ENCODE results near the gene EDIL3. TPM values are rescaled to one million over a fixed set of nuclear protein-coding genes. Genes with fewer than 3 reads are reported as not detected.

Gene EDIL3
- total and polyA plus RNA-seq, 9 of the 15 experiments (the other 6 are each of a cell fraction or from before 2014, with no cell fraction given), result 0.09 TPM; not detected in 8

DNA sequence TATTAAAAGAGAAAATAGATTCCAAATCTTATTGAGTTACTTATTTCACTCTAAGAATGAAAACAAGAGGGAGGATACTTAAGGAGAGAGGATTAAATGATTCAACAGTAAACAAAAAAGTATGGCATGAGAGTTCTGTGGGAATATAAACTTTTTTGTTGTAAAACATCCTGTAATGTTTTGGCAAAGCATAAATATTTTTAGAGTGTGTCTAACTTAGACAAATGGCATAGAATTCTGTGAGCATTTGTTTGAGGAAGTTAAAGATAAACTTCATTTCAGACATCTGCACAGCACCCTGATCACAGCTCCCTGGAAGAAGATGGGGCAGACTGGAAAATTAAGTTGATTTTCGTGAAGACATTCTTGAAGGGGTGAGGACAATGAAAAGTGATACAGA lies 417.3 kb downstream of the EDIL3 start:
- Histone ChIP-seq H3K79me2 (ENCODE audit: control insufficient read depth, insufficient read depth, low read length) (no peaks in the 10 kb centered on the region), H3K27ac (ENCODE audit: extremely low read depth, low read depth, low read length) (no peak overlapping the region), H3K9ac (ENCODE audit: insufficient read depth in 1 of 2, low read depth in 2 of 2, low read length in 2 of 2) (no peak overlapping the region), H3K36me3 (ENCODE audit: control insufficient read depth, insufficient read depth, low read length) (no peaks in the 10 kb centered on the region), H3K27me3 (ENCODE audit: control insufficient read depth in 2 of 2, insufficient read depth in 2 of 2, low read length in 2 of 2) (no peaks in the 10 kb centered on the region), H4K20me1 (replicated peaks; ENCODE audit: control insufficient read depth, insufficient read depth, low read length) (no peaks in the 10 kb centered on the region), H3K4me1 (replicated peaks in 1 of 2; ENCODE audit: control insufficient read depth in 2 of 2, insufficient read depth in 2 of 2, low read length in 2 of 2) (no peaks in the 10 kb centered on the region), H3K4me3 (no peak overlapping the region), H3K4me2 (ENCODE audit: insufficient read depth, low read length) (no peak overlapping the region), H2AFZ (ENCODE audit: low read depth, low read length) (no peak overlapping the region), H3K9me1 (ENCODE audit: control insufficient read depth, insufficient read depth, low read length) (no peaks in the 10 kb centered on the region), H3K9me3 (replicated peaks; ENCODE audit: control insufficient read depth, insufficient read depth, low read depth, low read length) (no peaks in the 10 kb centered on the region)
- no TSS peak for BruUV-seq (replicated peaks)
- FAIRE-seq, result no peak
- no peak for DNase-seq (ENCODE audit: extremely low read depth in 1 of 4, low spot score in 3 of 4)
- ChIA-PET POLR2A (no interaction called here), CTCF (ENCODE audit: low intra/inter-chr PET ratio) (no interaction called here)
- TF ChIP-seq ZKSCAN8 (CRISPR knock-in tag; IDR thresholded peaks at IDR 0.05), result no peak
- WGBS (ENCODE audit: insufficient coverage, low coverage, missing lambda C conversion rate), result 0% methylated on average over 1 of the region's 1 CpG
- ATAC-seq, result no peak
- intact Hi-C loops (cut with micrococcal nuclease), result no loop called here
- in situ Hi-C loops (cut with MboI), result no loop called here

- POLR2A ChIA-PET, result no interaction called here
- H3K79me2 ChIP-seq (ENCODE audit: control insufficient read depth, insufficient read depth, low read length), result no peaks in the 10 kb centered on the region
- H3K4me3 ChIP-seq, result no peak overlapping the region
- 4% methylated on average over 3 of the region's 3 CpGs for WGBS (ENCODE audit: insufficient coverage, low coverage, missing lambda C conversion rate)
- H3K9ac ChIP-seq (ENCODE audit: insufficient read depth in 1 of 2, low read depth in 2 of 2, low read length in 2 of 2), result no peak overlapping the region
- no peaks in the 10 kb centered on the region for H3K4me1 ChIP-seq (replicated peaks in 1 of 2; ENCODE audit: control insufficient read depth in 2 of 2, insufficient read depth in 2 of 2, low read length in 2 of 2)
- CTCF ChIA-PET (ENCODE audit: low intra/inter-chr PET ratio), result no interaction called here
- DNase-seq (ENCODE audit: extremely low read depth in 1 of 4, low spot score in 3 of 4) (no peak), ATAC-seq (no peak), FAIRE-seq (no peak)
- no peak overlapping the region for H2AFZ ChIP-seq (ENCODE audit: low read depth, low read length)
- H3K27me3 ChIP-seq (ENCODE audit: control insufficient read depth in 2 of 2, insufficient read depth in 2 of 2, low read length in 2 of 2), result no peaks in the 10 kb centered on the region
- in situ Hi-C loops (cut with MboI), result no loop called here
- H3K27ac ChIP-seq (ENCODE audit: extremely low read depth, low read depth, low read length), result no peak overlapping the region
- H4K20me1 ChIP-seq (replicated peaks; ENCODE audit: control insufficient read depth, insufficient read depth, low read length), result no peaks in the 10 kb centered on the region
- intact Hi-C loops (cut with micrococcal nuclease), result no loop called here
- H3K9me3 ChIP-seq (replicated peaks; ENCODE audit: control insufficient read depth, insufficient read depth, low read depth, low read length), result no peaks in the 10 kb centered on the region
- H3K4me2 ChIP-seq (ENCODE audit: insufficient read depth, low read length), result no peak overlapping the region
- BruUV-seq (replicated peaks), result no TSS peak
- H3K36me3 ChIP-seq (ENCODE audit: control insufficient read depth, insufficient read depth, low read length), result no peaks in the 10 kb centered on the region
- H3K9me1 ChIP-seq (ENCODE audit: control insufficient read depth, insufficient read depth, low read length), result no peaks in the 10 kb centered on the region
- TF ChIP-seq, protein P1, sequence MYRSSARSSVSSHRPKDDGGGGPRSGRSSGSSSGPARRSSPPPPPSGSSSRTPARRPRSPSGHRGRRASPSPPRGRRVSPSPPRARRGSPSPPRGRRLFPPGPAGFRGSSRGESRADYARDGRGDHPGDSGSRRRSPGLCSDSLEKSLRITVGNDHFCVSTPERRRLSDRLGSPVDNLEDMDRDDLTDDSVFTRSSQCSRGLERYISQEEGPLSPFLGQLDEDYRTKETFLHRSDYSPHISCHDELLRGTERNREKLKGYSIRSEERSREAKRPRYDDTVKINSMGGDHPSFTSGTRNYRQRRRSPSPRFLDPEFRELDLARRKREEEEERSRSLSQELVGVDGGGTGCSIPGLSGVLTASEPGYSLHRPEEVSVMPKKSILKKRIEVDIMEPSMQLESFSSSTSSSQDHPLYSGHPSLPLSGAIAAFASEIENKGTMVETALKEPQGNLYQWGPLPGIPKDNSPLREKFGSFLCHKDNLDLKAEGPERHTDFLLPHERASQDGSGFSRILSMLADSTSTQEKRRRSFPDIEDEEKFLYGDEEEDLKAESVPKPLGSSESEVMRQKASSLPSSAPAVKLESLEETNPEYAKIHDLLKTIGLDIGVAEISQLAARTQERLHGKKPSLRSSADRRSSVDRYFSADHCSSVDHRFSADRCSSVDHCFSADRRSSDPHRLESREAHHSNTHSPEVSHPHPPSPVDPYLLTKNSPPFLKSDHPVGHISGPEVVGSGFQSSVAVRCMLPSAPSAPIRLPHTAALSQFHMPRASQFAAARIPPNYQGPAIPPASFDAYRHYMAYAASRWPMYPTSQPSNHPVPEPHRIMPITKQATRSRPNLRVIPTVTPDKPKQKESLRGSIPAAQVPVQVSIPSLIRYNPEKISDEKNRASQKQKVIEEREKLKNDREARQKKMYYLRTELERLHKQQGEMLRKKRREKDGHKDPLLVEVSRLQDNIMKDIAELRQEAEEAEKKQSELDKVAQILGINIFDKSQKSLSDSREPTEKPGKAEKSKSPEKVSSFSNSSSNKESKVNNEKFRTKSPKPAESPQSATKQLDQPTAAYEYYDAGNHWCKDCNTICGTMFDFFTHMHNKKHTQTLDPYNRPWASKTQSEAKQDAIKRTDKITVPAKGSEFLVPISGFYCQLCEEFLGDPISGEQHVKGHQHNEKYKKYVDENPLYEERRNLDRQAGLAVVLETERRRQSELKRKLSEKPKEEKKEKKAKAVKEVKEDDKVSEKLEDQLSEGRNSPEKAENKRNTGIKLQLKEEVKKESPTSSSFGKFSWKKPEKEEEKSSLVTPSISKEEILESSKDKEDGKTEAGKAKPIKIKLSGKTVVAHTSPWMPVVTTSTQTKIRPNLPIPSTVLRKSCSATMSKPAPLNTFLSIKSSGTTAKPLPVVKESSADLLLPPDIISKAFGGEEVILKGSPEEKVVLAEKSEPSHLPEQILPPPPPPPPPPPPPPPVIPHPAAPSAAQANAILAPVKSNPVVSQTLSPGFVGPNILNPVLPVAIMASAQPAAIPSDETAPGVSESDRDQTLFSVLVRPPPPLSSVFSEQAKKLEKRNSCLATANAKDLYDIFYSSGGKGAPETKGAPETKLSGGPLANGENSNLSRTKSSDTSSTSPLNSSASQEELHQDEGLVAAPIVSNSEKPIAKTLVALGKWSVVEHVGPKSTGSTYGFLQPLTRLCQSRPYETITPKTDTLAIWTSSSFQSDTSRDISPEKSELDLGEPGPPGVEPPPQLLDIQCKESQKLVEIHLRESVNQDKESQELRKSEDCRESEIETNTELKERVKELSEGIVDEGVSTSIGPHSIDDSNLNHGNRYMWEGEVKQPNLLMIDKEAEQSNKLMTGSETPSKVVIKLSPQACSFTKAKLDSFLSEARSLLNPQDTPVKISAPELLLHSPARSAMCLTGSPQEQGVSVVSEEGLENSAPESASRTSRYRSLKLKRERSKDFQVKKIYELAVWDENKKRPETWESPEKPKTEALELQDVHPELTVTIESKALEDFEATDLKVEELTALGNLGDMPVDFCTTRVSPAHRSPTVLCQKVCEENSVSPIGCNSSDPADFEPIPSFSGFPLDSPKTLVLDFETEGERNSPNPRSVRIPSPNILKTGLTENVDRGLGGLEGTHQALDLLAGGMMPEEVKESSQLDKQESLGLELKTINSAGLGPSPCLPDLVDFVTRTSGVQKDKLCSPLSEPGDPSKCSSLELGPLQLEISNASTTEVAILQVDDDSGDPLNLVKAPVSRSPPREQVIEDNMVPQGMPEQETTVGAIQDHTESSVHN (IDR thresholded peaks at IDR 0.05; ENCODE audit: borderline replicate concordance in 1 of 2, low read depth in 1 of 2), result no peak
- TF ChIP-seq ZNF24 (IDR thresholded peaks at IDR 0.05), result no peak
- no peak for TF ChIP-seq NFIC (IDR thresholded peaks at IDR 0.05)
These were observed 419.2 kb downstream of the EDIL3 start for GRCh38 chr5:83965441-83965840.

Data from K562 (cell line).